K562 (cell line): Measurements from ENCODE around the gene PLD1. TPM values are rescaled to one million over a fixed set of nuclear protein-coding genes. Genes with fewer than 3 reads are reported as not detected.

ENCODE experiments used
- BRD4 ChIP-seq: fragments of 200-600 bp; sonication (generic); IDR thresholded peaks from 2 replicates; pipeline ENCODE4 v1.6.1; 2017; ENCODE audit warnings: inconsistent platforms
- ELF1 ChIP-seq: fragments of 200-800 bp; sonication (Bioruptor generic); IDR thresholded peaks from 2 replicates; pipeline ENCODE4 v1.6.1; 2016; ENCODE audit warnings: missing genetic modification characterization, missing compliant biosample characterization
- ELF2 ChIP-seq: fragments of 250-450 bp; sonication (Bioruptor Pico); IDR thresholded peaks from 2 replicates; pipeline ENCODE4 v1.5.0; 2021; ENCODE audit warnings: mild to moderate bottlenecking
- GTF2E2 ChIP-seq: fragments of 200-800 bp; sonication (Bioruptor generic); IDR thresholded peaks from 2 replicates; pipeline ENCODE4 v1.6.1; 2016; ENCODE audit warnings: missing genetic modification characterization, missing compliant biosample characterization
- HDGF ChIP-seq: fragments of 450-650 bp; IDR thresholded peaks from 2 replicates; pipeline ENCODE4 v1.6.1; 2016
- NFATC3 ChIP-seq: fragments of 450-650 bp; IDR thresholded peaks from 2 replicates; pipeline ENCODE4 v1.6.1; 2017; ENCODE audit warnings: mild to moderate bottlenecking
- NRF1 ChIP-seq, 2 experiments: fragments of 450-650 bp; IDR thresholded peaks in 1 of 2; conservative IDR thresholded peaks in 1 of 2; 2 replicates each; pipeline ENCODE4 v1.6.1; 2014; ENCODE audit warnings: mild to moderate bottlenecking in 2 of 2
- SAP30 ChIP-seq: fragments of 200-600 bp; sonication (generic); IDR thresholded peaks from 2 replicates; pipeline ENCODE4 v1.6.1; 2012; ENCODE audit warnings: borderline replicate concordance, low read depth, mild to moderate bottlenecking, moderate library complexity, low read length, control low read depth, inconsistent platforms; ENCODE audit not compliant: insufficient read depth, poor library complexity, severe bottlenecking
- SIN3A ChIP-seq, 2 experiments: fragments of 150-350 bp in 1 of 2; IDR thresholded peaks; 2 replicates each; pipeline ENCODE4 v1.6.1; 2011 to 2016; ENCODE audit warnings: borderline replicate concordance in 2 of 2, low read depth in 2 of 2, low read length in 2 of 2, mild to moderate bottlenecking in 2 of 2, moderate library complexity in 2 of 2; ENCODE audit not compliant: control insufficient read depth in 1 of 2
- SP2 ChIP-seq: IDR thresholded peaks from 2 replicates; pipeline ENCODE4 v1.6.1; 2011; ENCODE audit warnings: mild to moderate bottlenecking, low read depth, low read length, moderate library complexity; ENCODE audit not compliant: poor library complexity, severe bottlenecking; ENCODE audit errors: extremely low read depth
- ZC3H11A ChIP-seq: IDR thresholded peaks from 2 replicates; pipeline ENCODE4 v1.6.1; 2012; ENCODE audit warnings: low read depth, low read length, improper control_type of control experiment
- ZNF23 ChIP-seq: fragments of 250-450 bp; sonication (Bioruptor Pico); IDR thresholded peaks from 2 replicates; pipeline ENCODE4 v1.4.0; 2020; ENCODE audit warnings: mild to moderate bottlenecking
- ZNF311 ChIP-seq: fragments of 250-450 bp; sonication (Bioruptor Pico); IDR thresholded peaks from 2 replicates; pipeline ENCODE4 v1.4.0; 2020; ENCODE audit warnings: mild to moderate bottlenecking, moderate library complexity
- ZNF324 ChIP-seq: fragments of 250-450 bp; sonication (Bioruptor Pico); IDR thresholded peaks from 2 replicates; pipeline ENCODE4 v1.4.0; 2020; ENCODE audit warnings: mild to moderate bottlenecking
- ZNF764 ChIP-seq: fragments of 250-450 bp; sonication (Bioruptor Pico); IDR thresholded peaks from 2 replicates; pipeline ENCODE4 v1.4.0; 2020; ENCODE audit warnings: low read depth, mild to moderate bottlenecking, moderate library complexity
- ZNF830 ChIP-seq: fragments of 250-450 bp; sonication (Bioruptor Pico); IDR thresholded peaks from 2 replicates; pipeline ENCODE4 v1.5.0; 2021; ENCODE audit warnings: mild to moderate bottlenecking
- polyA plus RNA-seq, 8 experiments: library from polyadenylated mRNA; depleted of rRNA in 4 of 8; stranded (reverse) in 5 of 8; unstranded in 3 of 8; fragments of >200 nt; fragmentation: Nextera tagmentation in 2 of 8; fragmentation: Illumina TruSeq in 1 of 8; extraction: Ambion mirVana in 2 of 8; extraction: Trizol in 1 of 8; gene quantifications; 2 replicates each; pipeline versions ENCODE4 v1.2.1 to v1.2.3, GENCODE V29; 2011 to 2014; ENCODE audit warnings: inconsistent platforms in 1 of 8, missing spikeins in 1 of 8
- total RNA-seq, 7 experiments: library from RNA; depleted of rRNA in 6 of 7; stranded (reverse); fragments of >200 nt in 6 of 7; fragmentation: Illumina TruSeq in 2 of 7; extraction: Trizol in 2 of 7; gene quantifications; 2 replicates each; pipeline versions ENCODE4 v1.2.1 to v1.2.3, GENCODE V29; 2011 to 2021; ENCODE audit warnings: low replicate concordance in 1 of 7
- TF ChIP-seq, protein P1 (sequence below), 2 experiments: IDR thresholded peaks; 2 replicates each; pipeline ENCODE4 v1.6.1; 2012; ENCODE audit warnings: improper control_type of control experiment in 2 of 2, low read depth in 2 of 2, low read length in 2 of 2, borderline replicate concordance in 1 of 2
- TF ChIP-seq, protein P2 (sequence below): sonication (generic); formaldehyde crosslinking; IDR thresholded peaks from 2 replicates; pipeline ENCODE4 v1.8.1; 2023; ENCODE audit warnings: mild to moderate bottlenecking, missing genetic modification reagents, moderate library complexity
- TF ChIP-seq, protein P3 (sequence below): fragments of 450-650 bp; IDR thresholded peaks from 2 replicates; pipeline ENCODE4 v1.6.1; 2014; ENCODE audit warnings: low read depth, mild to moderate bottlenecking, moderate library complexity, borderline replicate concordance
- TF ChIP-seq, protein P4 (sequence below): fragments of 450-650 bp; IDR thresholded peaks from 2 replicates; pipeline ENCODE4 v1.7.1; 2018; ENCODE audit warnings: mild to moderate bottlenecking, low read depth; ENCODE audit not compliant: partially characterized antibody

PLD1 gene
- total and polyA plus RNA-seq, 9 of the 15 experiments (the other 6 are each of a cell fraction or from before 2014, with no cell fraction given) = 8.4 to 26.1 (median 18.6) TPM

DNA sequence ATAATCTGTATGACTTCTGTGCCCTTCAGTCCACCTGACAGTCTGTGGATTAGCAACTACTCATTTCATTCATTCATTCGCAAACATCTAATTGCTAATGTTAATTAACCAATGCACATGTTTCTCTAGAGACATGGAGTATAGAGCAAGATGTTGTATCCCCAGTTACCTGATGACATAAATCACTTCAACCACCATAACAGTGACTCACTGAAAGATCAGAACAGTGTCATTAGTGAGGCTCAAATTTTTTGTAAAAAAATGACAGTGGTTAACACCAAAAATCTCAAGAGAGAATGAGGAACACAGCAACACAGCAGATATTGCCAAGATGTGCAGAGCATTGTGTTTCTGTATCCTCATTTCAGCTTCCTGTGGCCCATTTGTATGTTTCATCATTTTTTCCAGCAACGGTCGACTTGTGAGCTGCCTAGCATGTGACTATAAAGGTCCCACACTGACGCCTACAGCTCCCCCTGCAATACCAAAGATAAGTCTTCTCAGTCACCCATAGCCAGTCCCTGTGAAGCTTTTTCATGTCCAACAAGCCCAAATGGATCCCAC, 3.7 kb upstream of the PLD1 start (continued):
- peak; percentile 26 to 40; a peak in 1 of 4 replicates for TF ChIP-seq NRF1 (conservative IDR thresholded peaks at IDR 0.05 in 1 of 2, IDR thresholded peaks at IDR 0.05 in 1 of 2)
- no peak for TF ChIP-seq SIN3A (IDR thresholded peaks at IDR 0.05; ENCODE audit: borderline replicate concordance in 2 of 2, control insufficient read depth in 1 of 2, low read depth in 2 of 2, low read length in 2 of 2)
- no peak for TF ChIP-seq ZC3H11A
- TF ChIP-seq ZNF764 (CRISPR knock-in tag) = no peak
- TF ChIP-seq, protein P1, sequence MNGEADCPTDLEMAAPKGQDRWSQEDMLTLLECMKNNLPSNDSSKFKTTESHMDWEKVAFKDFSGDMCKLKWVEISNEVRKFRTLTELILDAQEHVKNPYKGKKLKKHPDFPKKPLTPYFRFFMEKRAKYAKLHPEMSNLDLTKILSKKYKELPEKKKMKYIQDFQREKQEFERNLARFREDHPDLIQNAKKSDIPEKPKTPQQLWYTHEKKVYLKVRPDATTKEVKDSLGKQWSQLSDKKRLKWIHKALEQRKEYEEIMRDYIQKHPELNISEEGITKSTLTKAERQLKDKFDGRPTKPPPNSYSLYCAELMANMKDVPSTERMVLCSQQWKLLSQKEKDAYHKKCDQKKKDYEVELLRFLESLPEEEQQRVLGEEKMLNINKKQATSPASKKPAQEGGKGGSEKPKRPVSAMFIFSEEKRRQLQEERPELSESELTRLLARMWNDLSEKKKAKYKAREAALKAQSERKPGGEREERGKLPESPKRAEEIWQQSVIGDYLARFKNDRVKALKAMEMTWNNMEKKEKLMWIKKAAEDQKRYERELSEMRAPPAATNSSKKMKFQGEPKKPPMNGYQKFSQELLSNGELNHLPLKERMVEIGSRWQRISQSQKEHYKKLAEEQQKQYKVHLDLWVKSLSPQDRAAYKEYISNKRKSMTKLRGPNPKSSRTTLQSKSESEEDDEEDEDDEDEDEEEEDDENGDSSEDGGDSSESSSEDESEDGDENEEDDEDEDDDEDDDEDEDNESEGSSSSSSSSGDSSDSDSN (IDR thresholded peaks at IDR 0.05; ENCODE audit: borderline replicate concordance in 1 of 2, low read depth in 2 of 2, low read length in 2 of 2) = no peak
- TF ChIP-seq ZNF23 = 0 out of 2 replicates have a peak, but pooled peaks have one; percentile 43
- no peak for TF ChIP-seq HDGF
- TF ChIP-seq, protein P2, sequence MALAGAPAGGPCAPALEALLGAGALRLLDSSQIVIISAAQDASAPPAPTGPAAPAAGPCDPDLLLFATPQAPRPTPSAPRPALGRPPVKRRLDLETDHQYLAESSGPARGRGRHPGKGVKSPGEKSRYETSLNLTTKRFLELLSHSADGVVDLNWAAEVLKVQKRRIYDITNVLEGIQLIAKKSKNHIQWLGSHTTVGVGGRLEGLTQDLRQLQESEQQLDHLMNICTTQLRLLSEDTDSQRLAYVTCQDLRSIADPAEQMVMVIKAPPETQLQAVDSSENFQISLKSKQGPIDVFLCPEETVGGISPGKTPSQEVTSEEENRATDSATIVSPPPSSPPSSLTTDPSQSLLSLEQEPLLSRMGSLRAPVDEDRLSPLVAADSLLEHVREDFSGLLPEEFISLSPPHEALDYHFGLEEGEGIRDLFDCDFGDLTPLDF (CRISPR knock-in tag) = no peak
- TF ChIP-seq ELF1 = peak; percentile 44; the same call in 1 of the 2 replicates
- 0 out of 2 replicates have a peak, but pooled peaks have one; percentile 69 for TF ChIP-seq NFATC3
- TF ChIP-seq BRD4 = no peak; the same call in 1 of the 2 replicates
- TF ChIP-seq SP2 = no peak
- 0 out of 2 replicates have a peak, but pooled peaks have one; percentile 8 for TF ChIP-seq ZNF324 (CRISPR knock-in tag)
- TF ChIP-seq, protein P3, sequence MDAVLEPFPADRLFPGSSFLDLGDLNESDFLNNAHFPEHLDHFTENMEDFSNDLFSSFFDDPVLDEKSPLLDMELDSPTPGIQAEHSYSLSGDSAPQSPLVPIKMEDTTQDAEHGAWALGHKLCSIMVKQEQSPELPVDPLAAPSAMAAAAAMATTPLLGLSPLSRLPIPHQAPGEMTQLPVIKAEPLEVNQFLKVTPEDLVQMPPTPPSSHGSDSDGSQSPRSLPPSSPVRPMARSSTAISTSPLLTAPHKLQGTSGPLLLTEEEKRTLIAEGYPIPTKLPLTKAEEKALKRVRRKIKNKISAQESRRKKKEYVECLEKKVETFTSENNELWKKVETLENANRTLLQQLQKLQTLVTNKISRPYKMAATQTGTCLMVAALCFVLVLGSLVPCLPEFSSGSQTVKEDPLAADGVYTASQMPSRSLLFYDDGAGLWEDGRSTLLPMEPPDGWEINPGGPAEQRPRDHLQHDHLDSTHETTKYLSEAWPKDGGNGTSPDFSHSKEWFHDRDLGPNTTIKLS = no peak
- peak; percentile 68 for TF ChIP-seq ELF2
- TF ChIP-seq GTF2E2 (tag) = no peak
- TF ChIP-seq, protein P4, sequence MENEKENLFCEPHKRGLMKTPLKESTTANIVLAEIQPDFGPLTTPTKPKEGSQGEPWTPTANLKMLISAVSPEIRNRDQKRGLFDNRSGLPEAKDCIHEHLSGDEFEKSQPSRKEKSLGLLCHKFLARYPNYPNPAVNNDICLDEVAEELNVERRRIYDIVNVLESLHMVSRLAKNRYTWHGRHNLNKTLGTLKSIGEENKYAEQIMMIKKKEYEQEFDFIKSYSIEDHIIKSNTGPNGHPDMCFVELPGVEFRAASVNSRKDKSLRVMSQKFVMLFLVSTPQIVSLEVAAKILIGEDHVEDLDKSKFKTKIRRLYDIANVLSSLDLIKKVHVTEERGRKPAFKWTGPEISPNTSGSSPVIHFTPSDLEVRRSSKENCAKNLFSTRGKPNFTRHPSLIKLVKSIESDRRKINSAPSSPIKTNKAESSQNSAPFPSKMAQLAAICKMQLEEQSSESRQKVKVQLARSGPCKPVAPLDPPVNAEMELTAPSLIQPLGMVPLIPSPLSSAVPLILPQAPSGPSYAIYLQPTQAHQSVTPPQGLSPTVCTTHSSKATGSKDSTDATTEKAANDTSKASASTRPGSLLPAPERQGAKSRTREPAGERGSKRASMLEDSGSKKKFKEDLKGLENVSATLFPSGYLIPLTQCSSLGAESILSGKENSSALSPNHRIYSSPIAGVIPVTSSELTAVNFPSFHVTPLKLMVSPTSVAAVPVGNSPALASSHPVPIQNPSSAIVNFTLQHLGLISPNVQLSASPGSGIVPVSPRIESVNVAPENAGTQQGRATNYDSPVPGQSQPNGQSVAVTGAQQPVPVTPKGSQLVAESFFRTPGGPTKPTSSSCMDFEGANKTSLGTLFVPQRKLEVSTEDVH = no peak
- TF ChIP-seq ZNF311 (CRISPR knock-in tag) = peak; percentile 86
- no peak for TF ChIP-seq ZNF830 (CRISPR knock-in tag)
- TF ChIP-seq SAP30 = no peak
